Heart left ventricle (tissue), 16 donors: ENCODE data around the gene GALK2. TPM values are rescaled to one million over a fixed set of nuclear protein-coding genes. Genes with fewer than 3 reads are reported as not detected.
"Not testable (repeated sequence)": the region's sequence is repeated elsewhere in the genome, so short reads cannot be mapped to it uniquely, and the experiment has no call there.

Experiments used
- ATAC-seq, 4 donors: fragments of 200-7000 bp; cut with Tn5 transposase; one replicate each; pipeline ENCODE4 v1.9.1; 2020 to 2022; ENCODE audit warnings: moderate library complexity in 4 of 4, mild to moderate bottlenecking in 3 of 4, moderate number of reproducible peaks in 1 of 4
- DNase-seq, 5 donors: peaks; one replicate each; pipeline ENCODE4 v3.0.0-alpha.2; 2020
- H3K27ac ChIP-seq, 12 donors: fragments of 200-600 bp; sonication (generic) in 4 of 12; one replicate each; pipeline versions ENCODE4 v1.5.0 to v1.8.0; 2016 to 2022; ENCODE audit warnings: mild to moderate bottlenecking in 2 of 12
- H3K27me3 ChIP-seq, 9 donors: fragments of 200-600 bp; sonication (generic) in 2 of 9; one replicate each; pipeline versions ENCODE4 v1.5.1 to v1.8.0; 2016 to 2022; ENCODE audit warnings: mild to moderate bottlenecking in 3 of 9
- H3K36me3 ChIP-seq, 9 donors: fragments of 200-600 bp; sonication (generic) in 2 of 9; one replicate each; pipeline versions ENCODE4 v1.5.0 to v1.8.0; 2018 to 2022; ENCODE audit warnings: mild to moderate bottlenecking in 2 of 9
- H3K4me1 ChIP-seq, 12 donors: fragments of 200-600 bp; sonication (generic) in 4 of 12; one replicate each; pipeline versions ENCODE4 v1.5.0 to v1.8.0; 2016 to 2022; ENCODE audit warnings: mild to moderate bottlenecking in 3 of 12
- H3K4me3 ChIP-seq, 12 donors: fragments of 200-600 bp; sonication (generic) in 4 of 12; one replicate each; pipeline versions ENCODE4 v1.5.0 to v1.8.0; 2017 to 2022; ENCODE audit warnings: mild to moderate bottlenecking in 9 of 12, moderate library complexity in 4 of 12
- H3K9me3 ChIP-seq, 12 donors: fragments of 200-600 bp; sonication (generic) in 4 of 12; one replicate each; pipeline versions ENCODE4 v1.5.0 to v1.8.0; 2016 to 2022; ENCODE audit warnings: mild to moderate bottlenecking in 1 of 12
- POLR2A ChIP-seq, 2 donors: fragments of 450-650 bp; IDR thresholded peaks; one replicate each; pipeline ENCODE4 v1.6.1; 2017; ENCODE audit warnings: antibody characterized with exemption in 2 of 2, mild to moderate bottlenecking in 2 of 2, moderate library complexity in 2 of 2
- WGBS, 4 donors: extraction: QIAGEN DNeasy Blood & Tissue Kit in 2 of 4; methylation state at CpG; one replicate each; pipeline versions ENCODE4 v1.1.5 to v1.1.7; 2013 to 2018; 5-methylcytosine and 5-hydroxymethylcytosine counted together
- intact Hi-C, 10 donors: fragments of 100-400 bp; cut with DNase I; formaldehyde crosslinking; loops; one replicate each; pipeline versions ENCODE4 v1.11.1 to v1.14.2; 2022
- polyA plus RNA-seq, 2 donors: library from polyadenylated mRNA; stranded (reverse); fragments of 200-250 nt; gene quantifications; one replicate each; pipeline ENCODE4 v1.2.3, GENCODE V29; 2013
- total RNA-seq, 9 donors: library from RNA; depleted of rRNA in 2 of 9; stranded (reverse); fragments of >200 nt in 2 of 9; fragmentation: NEBNext Ultra II Directional in 3 of 9; extraction: Animal tissue kit (Norgen Biotek cat#: 25700) in 3 of 9; gene quantifications; one replicate each; pipeline versions ENCODE4 v1.1.0 to v1.2.4, GENCODE V29; 2016 to 2023
- TF ChIP-seq, protein P1 (sequence below), 12 donors: fragments of 200-600 bp; sonication (generic) in 4 of 12; IDR thresholded peaks; one replicate each; pipeline versions ENCODE4 v1.5.0 to v1.8.0; 2018 to 2022; ENCODE audit warnings: antibody characterized with exemption in 12 of 12, mild to moderate bottlenecking in 5 of 12
- donor health status: ischemic (EF 13 %, LVEDD 7.1; RV severe dilation, severe dysfunction).
- donor health status: healthy with polysubstance abuse.
- donor health status: DM: no; HTN: yes; CAD: no.
- donor health status: DM: no; HTN: no; CAD: no.
- donor health status: ischemic (EF 25% LVEDD 6.9; RV normal size, moderate dysfunction).
- donor health status: ischemic (EF 25% LVEDD 5.7; RV mildly dilated, moderate dysfunction).
- donor health status: healthy.
- donor health status: DM: yes; HTN: yes; CAD: no.
- donor health status: ischemic (EF 35%, LVEDD 5.7; RV mildly dilated, moderate dysfunction).
- donor health status: nonischemic (EF 11% LVEDD 7.7; RV severe dilation, severe dysfunction).
- donor health status: DM: yes; HTN: yes; CAD: no.
- donor health status: PGD.
- donor health status: ischemic (EF 29% LVEDD 5.4; RV normal size, mild dysfunction).
- donor health status: nonischemic (EF 23%, LVEDD 6.1; RV moderate dilation, normal function).

The GALK2 gene
- total and polyA plus RNA-seq, 11 donors, result 8.3 to 55.3 (median 35.2) TPM

- intact Hi-C loops, result no loop called here
- peaks cover 0 to 21% (median 13%) of the 10 kb centered on the region in 12 donors for H3K4me1 ChIP-seq
- peaks cover 0 to 31% (median 14%) of the 10 kb centered on the region in 9 donors for H3K36me3 ChIP-seq
- H3K27ac ChIP-seq, result no peak overlapping the region
- no peak for DNase-seq
- H3K4me3 ChIP-seq, result no peak overlapping the region
- H3K9me3 ChIP-seq, result peaks cover 0 to 12% (median 0%) of the 10 kb centered on the region in 12 donors
- TF ChIP-seq POLR2A (IDR thresholded peaks at IDR 0.05), result no peak
- TF ChIP-seq, protein P1, sequence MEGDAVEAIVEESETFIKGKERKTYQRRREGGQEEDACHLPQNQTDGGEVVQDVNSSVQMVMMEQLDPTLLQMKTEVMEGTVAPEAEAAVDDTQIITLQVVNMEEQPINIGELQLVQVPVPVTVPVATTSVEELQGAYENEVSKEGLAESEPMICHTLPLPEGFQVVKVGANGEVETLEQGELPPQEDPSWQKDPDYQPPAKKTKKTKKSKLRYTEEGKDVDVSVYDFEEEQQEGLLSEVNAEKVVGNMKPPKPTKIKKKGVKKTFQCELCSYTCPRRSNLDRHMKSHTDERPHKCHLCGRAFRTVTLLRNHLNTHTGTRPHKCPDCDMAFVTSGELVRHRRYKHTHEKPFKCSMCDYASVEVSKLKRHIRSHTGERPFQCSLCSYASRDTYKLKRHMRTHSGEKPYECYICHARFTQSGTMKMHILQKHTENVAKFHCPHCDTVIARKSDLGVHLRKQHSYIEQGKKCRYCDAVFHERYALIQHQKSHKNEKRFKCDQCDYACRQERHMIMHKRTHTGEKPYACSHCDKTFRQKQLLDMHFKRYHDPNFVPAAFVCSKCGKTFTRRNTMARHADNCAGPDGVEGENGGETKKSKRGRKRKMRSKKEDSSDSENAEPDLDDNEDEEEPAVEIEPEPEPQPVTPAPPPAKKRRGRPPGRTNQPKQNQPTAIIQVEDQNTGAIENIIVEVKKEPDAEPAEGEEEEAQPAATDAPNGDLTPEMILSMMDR (IDR thresholded peaks at IDR 0.05), result no peak
- 73 to 84% (median 80%) methylated on average over 3 of the region's 3 CpGs for WGBS, 4 donors
- no peaks in the 10 kb centered on the region for H3K27me3 ChIP-seq
- no peak for ATAC-seq
Observed at GRCh38 chr15:49200347-49200746, 30.3 kb downstream of the GALK2 start.

DNA sequence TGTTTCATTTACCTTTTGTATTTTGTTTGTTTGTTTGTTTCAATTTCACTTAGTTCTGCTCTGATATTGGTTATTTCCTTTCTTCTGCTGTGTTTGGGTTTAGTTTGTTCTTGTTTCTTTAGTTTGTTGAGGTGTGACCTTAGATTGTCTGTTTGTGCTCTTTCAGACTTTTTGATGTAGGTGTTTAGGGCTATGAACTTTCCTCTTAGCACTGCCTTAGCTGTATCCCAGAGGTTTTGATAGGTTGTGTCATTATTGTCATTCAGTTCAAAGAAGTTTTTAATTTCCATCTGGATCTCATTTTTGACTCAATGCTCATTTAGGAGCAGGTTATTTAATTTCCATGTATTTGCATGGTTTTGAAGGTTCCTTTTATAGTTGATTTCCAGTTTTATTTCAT is 38.1 kb downstream of the GALK2 start:
- H3K9me3 ChIP-seq, result peaks cover 0 to 77% (median 14%) of the 10 kb centered on the region in 12 donors

DNA sequence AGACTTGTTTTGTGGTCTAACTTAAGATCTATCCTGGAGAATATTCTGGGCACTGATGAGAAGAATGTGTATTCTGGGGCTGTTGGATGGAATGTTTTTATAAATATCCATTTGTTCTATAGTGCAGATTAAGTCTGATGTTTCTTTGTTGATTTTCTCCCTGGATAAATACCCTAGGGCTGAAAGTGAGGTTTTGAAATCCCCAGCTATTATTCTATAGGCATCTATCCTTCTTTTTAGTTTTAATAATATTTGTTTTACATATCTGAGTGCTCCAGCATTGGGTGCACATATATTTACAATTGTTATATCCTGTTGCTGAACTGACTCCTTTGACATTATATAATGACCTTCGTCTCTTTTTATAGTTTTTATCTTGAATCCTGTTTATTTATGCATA is 42.9 kb downstream of the GALK2 start:
- TF ChIP-seq, protein P1 (IDR thresholded peaks at IDR 0.05), result no peak
- TF ChIP-seq POLR2A (IDR thresholded peaks at IDR 0.05), result no peak
- Histone ChIP-seq H3K4me3 (no peak overlapping the region), H3K9me3 (peaks cover 0 to 43% (median 10%) of the 10 kb centered on the region in 12 donors), H3K36me3 (peaks cover 0 to 9% (median 1%) of the 10 kb centered on the region in 9 donors), H3K27ac (no peak overlapping the region), H3K4me1 (peaks cover 0 to 10% (median 0%) of the 10 kb centered on the region in 12 donors), H3K27me3 (no peaks in the 10 kb centered on the region)
- intact Hi-C loops, result no loop called here
- ATAC-seq (no peak), DNase-seq (no peak)
- WGBS, 4 donors, result 89 to 96% (median 93%) methylated on average over 1 of the region's 1 CpG

More for the DNA sequence above, 38.1 kb downstream of the GALK2 start:
- H3K27me3 ChIP-seq, ATAC-seq, intact Hi-C loops, H3K4me1 ChIP-seq, H3K4me3 ChIP-seq, H3K27ac ChIP-seq, DNase-seq: not testable (repeated sequence)
- H3K36me3 ChIP-seq, result peaks cover 0 to 18% (median 2%) of the 10 kb centered on the region in 9 donors

GRCh38 chr15:49215768-49216739 is 46.0 kb downstream of the GALK2 start:
- TF ChIP-seq, protein P1 (IDR thresholded peaks at IDR 0.05), result peak in 7 of 12 donors; percentile 17 to 58 (median 38)
- no peak for TF ChIP-seq POLR2A (IDR thresholded peaks at IDR 0.05)
- DNase-seq (peak; percentile 35 to 84 (median 65)), ATAC-seq (peak; percentile 78 to 99 (median 96))
- Histone ChIP-seq H3K27me3 (no peaks in the 10 kb centered on the region), H3K4me3 (no peak overlapping the region), H3K9me3 (peaks cover 0 to 16% (median 0%) of the 10 kb centered on the region in 12 donors), H3K36me3 (peaks cover 0 to 27% (median 12%) of the 10 kb centered on the region in 9 donors), H3K27ac (peak overlapping the region in 1 of 12 donors; percentile 35), H3K4me1 (peaks cover 0 to 10% (median 0%) of the 10 kb centered on the region in 12 donors)
- 70 to 83% (median 77%) methylated on average over 7 of the region's 7 CpGs for WGBS, 4 donors
- intact Hi-C loops, result no loop called here
